ENCODE data around the gene GPX4.

Gene GPX4

GRCh38 chr19:1103708-1104310 lies at the start of gene GPX4:
TSS of gene GPX4 (plus strand) at chr19:1103994. CDS start at chr19:1104044, 50 bp downstream.
- DNase-seq = peak; percentile 100

GRCh38 chr19:1054102-1055027 lies 49.4 kb upstream of the GPX4 start:
- no peak for DNase-seq

- DNase-seq = no peak
Observed at GRCh38 chr19:1055028-1055425, 48.8 kb upstream of the GPX4 start.

- DNase-seq = no peak
Observed at GRCh38 chr19:1055886-1056620, 47.7 kb upstream of the GPX4 start.

- no peak for DNase-seq
Observed at GRCh38 chr19:1057176-1057855, 46.5 kb upstream of the GPX4 start.

- no peak for DNase-seq
Observed at GRCh38 chr19:1058112-1058511, 45.7 kb upstream of the GPX4 start.

GRCh38 chr19:1060689-1061088 lies 43.1 kb upstream of the GPX4 start:
- no peak for DNase-seq

GRCh38 chr19:1061987-1062386 lies 41.8 kb upstream of the GPX4 start:
- no peak for DNase-seq

GRCh38 chr19:1062387-1063029 lies 41.3 kb upstream of the GPX4 start:
- no peak for DNase-seq

- DNase-seq = no peak
Observed at GRCh38 chr19:1063030-1063908, 40.5 kb upstream of the GPX4 start.

GRCh38 chr19:1063909-1064660 lies 39.7 kb upstream of the GPX4 start:
- no peak for DNase-seq

GRCh38 chr19:1064661-1065605 lies 38.9 kb upstream of the GPX4 start:
- DNase-seq = peak; percentile 70

- DNase-seq = no peak
Observed at GRCh38 chr19:1065606-1066109, 38.1 kb upstream of the GPX4 start.

GRCh38 chr19:1066251-1066747 lies 37.5 kb upstream of the GPX4 start:
- DNase-seq = no peak

- DNase-seq = no peak
Observed at GRCh38 chr19:1066748-1067340, 37.0 kb upstream of the GPX4 start, which contains the start of gene ARHGAP45. TSS of gene ARHGAP45 (plus strand) at chr19:1067167. CDS start at chr19:1067406, 239 bp downstream.

GRCh38 chr19:1067341-1067957 lies 36.3 kb upstream of the GPX4 start:
- no peak for DNase-seq

- no peak for DNase-seq
Observed at GRCh38 chr19:1068009-1069001, 35.5 kb upstream of the GPX4 start.

Measured in right hindlimb (tissue), 1 donor.